ENCODE measurements around the gene TXNL1. TPM values are rescaled to one million over a fixed set of nuclear protein-coding genes. Genes with fewer than 3 reads are reported as not detected.
"Not testable (repeated sequence)": the region's sequence is repeated elsewhere in the genome, so short reads cannot be mapped to it uniquely, and the experiment has no call there.

The TXNL1 gene
- total RNA-seq, 1 donor from 2014 or later: 85.8 TPM

DNA sequence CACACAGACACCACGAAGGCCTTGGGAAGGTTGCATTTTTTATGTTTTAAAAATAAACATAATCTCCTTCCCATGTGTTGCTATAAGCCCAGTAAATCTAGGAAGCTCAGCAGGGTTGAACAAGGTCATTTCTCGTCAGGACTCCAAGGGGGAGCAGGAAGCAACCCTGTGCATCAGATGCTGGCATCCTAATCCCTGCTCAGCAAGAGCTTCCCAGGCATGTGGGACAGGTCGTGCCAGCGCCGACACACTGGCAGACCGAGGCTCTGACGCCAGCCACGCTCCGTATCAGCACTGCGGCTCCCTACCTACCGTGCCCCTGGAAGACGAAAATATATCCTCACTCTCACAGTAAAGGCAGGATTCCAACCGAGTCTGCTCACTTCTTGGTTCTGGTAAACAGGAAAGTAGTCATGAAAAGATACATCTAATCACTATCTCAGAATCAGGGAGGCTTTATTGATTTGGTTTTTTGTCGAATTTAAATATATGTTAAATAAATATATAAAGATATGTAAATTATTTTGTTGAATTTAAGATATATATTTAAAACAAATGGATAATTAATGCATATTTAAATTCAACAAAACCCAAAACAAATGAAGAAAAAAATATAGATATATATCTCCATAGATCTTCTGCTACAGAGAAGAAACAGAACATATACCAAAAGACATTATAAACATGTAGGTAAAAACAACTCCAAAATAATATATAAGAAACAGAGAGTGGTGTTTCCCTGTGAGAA, 61.4 kb downstream of the TXNL1 start:
- no peak overlapping the region for H3K27ac Mint-ChIP-seq (ENCODE audit: unreplicated experiment)
- H3K4me1 Mint-ChIP-seq: peaks cover 11% of the 10 kb centered on the region
- no peak for DNase-seq (ENCODE audit: low read depth, low spot score)
- TF ChIP-seq, protein P1, sequence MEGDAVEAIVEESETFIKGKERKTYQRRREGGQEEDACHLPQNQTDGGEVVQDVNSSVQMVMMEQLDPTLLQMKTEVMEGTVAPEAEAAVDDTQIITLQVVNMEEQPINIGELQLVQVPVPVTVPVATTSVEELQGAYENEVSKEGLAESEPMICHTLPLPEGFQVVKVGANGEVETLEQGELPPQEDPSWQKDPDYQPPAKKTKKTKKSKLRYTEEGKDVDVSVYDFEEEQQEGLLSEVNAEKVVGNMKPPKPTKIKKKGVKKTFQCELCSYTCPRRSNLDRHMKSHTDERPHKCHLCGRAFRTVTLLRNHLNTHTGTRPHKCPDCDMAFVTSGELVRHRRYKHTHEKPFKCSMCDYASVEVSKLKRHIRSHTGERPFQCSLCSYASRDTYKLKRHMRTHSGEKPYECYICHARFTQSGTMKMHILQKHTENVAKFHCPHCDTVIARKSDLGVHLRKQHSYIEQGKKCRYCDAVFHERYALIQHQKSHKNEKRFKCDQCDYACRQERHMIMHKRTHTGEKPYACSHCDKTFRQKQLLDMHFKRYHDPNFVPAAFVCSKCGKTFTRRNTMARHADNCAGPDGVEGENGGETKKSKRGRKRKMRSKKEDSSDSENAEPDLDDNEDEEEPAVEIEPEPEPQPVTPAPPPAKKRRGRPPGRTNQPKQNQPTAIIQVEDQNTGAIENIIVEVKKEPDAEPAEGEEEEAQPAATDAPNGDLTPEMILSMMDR (conservative IDR thresholded peaks at IDR 0.05): no peak
- peaks cover 3% of the 10 kb centered on the region for H3K36me3 Mint-ChIP-seq (ENCODE audit: low read depth)
- H3K9me3 Mint-ChIP-seq: peaks cover 2% of the 10 kb centered on the region
- no peak overlapping the region for H3K4me3 Mint-ChIP-seq
- H3K27me3 Mint-ChIP-seq (ENCODE audit: low read depth): no peaks in the 10 kb centered on the region

DNA sequence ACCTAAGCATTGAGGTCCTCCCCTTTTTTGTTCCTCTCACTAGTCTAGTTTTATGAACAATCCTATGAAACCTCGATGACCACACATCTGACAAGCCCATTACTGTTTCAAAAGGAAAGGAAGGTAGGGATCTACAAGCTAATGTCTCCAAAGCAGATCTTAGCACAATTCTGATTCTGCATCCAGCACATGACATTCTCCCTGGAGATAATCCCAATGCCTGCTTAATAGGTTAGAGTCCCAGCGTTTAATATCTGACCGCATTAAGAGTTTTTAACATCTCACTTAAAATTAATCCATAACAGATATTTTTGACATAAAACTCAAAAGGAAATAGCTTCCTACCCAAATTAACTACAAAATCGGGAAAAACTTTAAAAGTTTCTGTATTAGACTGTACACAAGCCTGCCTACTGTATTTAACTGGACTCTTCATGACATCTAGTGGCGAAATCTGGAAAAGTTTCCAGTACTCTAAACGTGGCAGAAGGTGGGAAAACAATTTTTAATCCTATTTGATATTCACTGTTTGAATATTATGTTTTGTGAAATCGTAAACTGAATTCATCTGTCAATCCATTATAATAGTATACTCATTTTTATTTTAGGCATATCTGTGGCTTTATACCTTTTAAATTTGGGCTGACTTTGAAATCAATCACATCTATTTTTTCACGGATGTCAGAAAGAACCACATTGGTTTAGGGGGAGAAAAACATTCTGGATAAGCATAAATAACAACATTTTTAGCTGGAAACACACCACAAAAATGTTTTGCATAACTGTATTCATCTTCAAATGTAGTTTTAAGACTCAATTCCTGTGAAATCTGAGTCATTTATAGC, 62.4 kb downstream of the TXNL1 start:
- H3K36me3 Mint-ChIP-seq (ENCODE audit: low read depth): peaks cover 3% of the 10 kb centered on the region
- H3K27ac Mint-ChIP-seq (ENCODE audit: unreplicated experiment): no peak overlapping the region
- H3K9me3 Mint-ChIP-seq: peaks cover 2% of the 10 kb centered on the region
- H3K4me3 Mint-ChIP-seq: no peak overlapping the region
- TF ChIP-seq, protein P1 (conservative IDR thresholded peaks at IDR 0.05): peak; percentile 91
- peaks cover 11% of the 10 kb centered on the region for H3K4me1 Mint-ChIP-seq
- peak; percentile 22 for DNase-seq (ENCODE audit: low read depth, low spot score)
- no peaks in the 10 kb centered on the region for H3K27me3 Mint-ChIP-seq (ENCODE audit: low read depth)

DNA sequence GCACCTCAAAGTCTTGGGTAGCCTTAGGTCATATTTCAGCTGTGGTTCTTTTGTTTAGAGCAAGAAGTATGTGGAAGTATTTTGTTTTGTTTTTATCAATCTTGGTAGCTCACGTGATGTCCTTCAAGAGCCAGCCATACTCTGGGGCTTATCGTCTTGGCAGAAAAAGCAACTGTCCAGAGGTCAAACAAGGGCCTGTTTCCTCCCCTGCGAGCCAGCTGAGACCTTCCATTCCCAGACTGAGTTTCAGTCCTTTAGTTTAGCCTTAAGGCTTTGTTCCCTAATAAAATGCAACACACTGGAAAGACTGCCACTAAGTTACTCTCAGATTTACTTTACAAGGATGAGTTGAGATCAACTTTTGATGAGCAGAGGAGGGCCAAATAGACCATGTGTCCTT, 63.5 kb downstream of the TXNL1 start:
- H3K27ac Mint-ChIP-seq (ENCODE audit: unreplicated experiment): no peak overlapping the region
- no peak for DNase-seq (ENCODE audit: low read depth, low spot score)
- peaks cover 11% of the 10 kb centered on the region for H3K4me1 Mint-ChIP-seq
- peaks cover 3% of the 10 kb centered on the region for H3K36me3 Mint-ChIP-seq (ENCODE audit: low read depth)
- H3K4me3 Mint-ChIP-seq: no peak overlapping the region
- TF ChIP-seq, protein P1 (conservative IDR thresholded peaks at IDR 0.05): no peak
- no peaks in the 10 kb centered on the region for H3K27me3 Mint-ChIP-seq (ENCODE audit: low read depth)
- peaks cover 2% of the 10 kb centered on the region for H3K9me3 Mint-ChIP-seq

DNA sequence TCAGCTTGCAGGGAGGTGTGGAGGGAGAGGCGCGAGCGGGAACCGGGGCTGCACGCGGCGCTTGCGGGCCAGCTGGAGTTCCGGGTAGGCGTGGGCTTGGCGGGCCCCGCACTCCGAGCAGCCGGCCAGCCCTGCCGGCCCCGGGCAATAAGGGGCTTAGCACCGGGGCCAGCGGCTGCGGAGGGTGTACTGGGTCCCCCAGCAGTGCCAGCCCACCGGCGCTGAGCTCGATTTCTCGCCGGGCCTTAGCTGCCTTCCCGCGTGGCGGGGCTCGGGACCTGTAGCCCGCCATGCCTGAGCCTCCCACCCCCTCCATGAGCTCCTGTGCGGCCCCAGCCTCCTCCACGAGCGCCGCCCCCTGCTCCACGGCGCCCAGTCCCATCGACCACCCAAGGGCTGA, 66.1 kb downstream of the TXNL1 start:
- H3K27ac Mint-ChIP-seq (ENCODE audit: unreplicated experiment); H3K36me3 Mint-ChIP-seq (ENCODE audit: low read depth); H3K4me3 Mint-ChIP-seq; H3K9me3 Mint-ChIP-seq; H3K27me3 Mint-ChIP-seq (ENCODE audit: low read depth); DNase-seq (ENCODE audit: low read depth, low spot score): not testable (repeated sequence)
- H3K4me1 Mint-ChIP-seq: peaks cover 11% of the 10 kb centered on the region

DNA sequence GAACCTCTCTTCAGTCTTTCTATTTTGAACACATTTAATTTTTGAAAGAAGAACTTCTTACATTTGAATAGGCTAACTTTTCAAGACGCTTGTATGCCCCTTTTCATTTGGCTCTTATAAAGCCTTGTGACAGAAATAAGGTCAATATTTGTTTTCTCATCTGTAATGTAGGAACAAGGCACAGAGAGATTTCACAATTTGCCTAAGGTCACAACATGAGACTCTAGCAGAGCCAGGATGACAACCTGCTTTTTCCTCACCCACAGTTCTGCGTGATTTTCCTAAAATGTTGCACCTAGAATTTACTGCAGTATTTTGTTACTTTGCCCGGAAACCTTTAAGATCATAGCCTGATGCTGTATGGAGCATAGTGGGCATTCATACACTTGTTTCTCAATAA, 67.4 kb downstream of the TXNL1 start:
- Mint-ChIP-seq H3K27ac (ENCODE audit: unreplicated experiment) (no peak overlapping the region), H3K4me3 (no peak overlapping the region), H3K9me3 (peaks cover 2% of the 10 kb centered on the region), H3K36me3 (ENCODE audit: low read depth) (peaks cover 3% of the 10 kb centered on the region), H3K4me1 (peaks cover 9% of the 10 kb centered on the region), H3K27me3 (ENCODE audit: low read depth) (no peaks in the 10 kb centered on the region)
- DNase-seq (ENCODE audit: low read depth, low spot score): no peak
- TF ChIP-seq, protein P1 (conservative IDR thresholded peaks at IDR 0.05): no peak

DNA sequence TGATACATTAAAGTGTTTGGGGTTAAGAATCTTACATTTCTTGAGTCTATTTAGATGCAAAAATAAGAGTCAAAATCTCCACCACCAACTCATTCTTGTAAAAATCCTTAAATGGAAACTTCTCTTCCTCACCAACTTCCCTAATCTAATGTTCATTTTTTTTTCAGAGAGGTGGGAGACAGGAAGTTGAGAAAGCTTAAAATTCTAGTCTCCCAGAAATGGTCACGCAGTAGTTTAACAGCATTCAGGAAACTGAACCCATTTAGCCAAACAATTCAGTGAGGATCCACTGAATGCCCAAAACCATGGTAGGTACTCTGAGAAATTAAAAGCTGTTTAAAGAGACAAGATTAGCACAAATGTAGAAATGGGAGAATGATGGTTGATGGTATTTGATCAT, 69.0 kb downstream of the TXNL1 start:
- Mint-ChIP-seq H3K4me1 (peaks cover 8% of the 10 kb centered on the region), H3K27ac (ENCODE audit: unreplicated experiment) (no peak overlapping the region), H3K27me3 (ENCODE audit: low read depth) (no peaks in the 10 kb centered on the region), H3K9me3 (peaks cover 2% of the 10 kb centered on the region), H3K4me3 (no peak overlapping the region), H3K36me3 (ENCODE audit: low read depth) (peaks cover 3% of the 10 kb centered on the region)
- TF ChIP-seq, protein P1 (conservative IDR thresholded peaks at IDR 0.05): no peak
- no peak for DNase-seq (ENCODE audit: low read depth, low spot score)
